Neural cell (in vitro differentiated cells): Measurements from ENCODE around the gene EMILIN2.
"Not testable (repeated sequence)": the region's sequence is repeated elsewhere in the genome, so short reads cannot be mapped to it uniquely, and the experiment has no call there.

Experiments
- CTCF ChIP-seq: fragments of 450-650 bp; IDR thresholded peaks from 2 replicates; pipeline ENCODE4 v1.5.1; 2014; ENCODE audit warnings: antibody characterized with exemption, mild to moderate bottlenecking, moderate library complexity; ENCODE audit not compliant: poor library complexity, severe bottlenecking
- EP300 ChIP-seq: fragments of 450-650 bp; conservative IDR thresholded peaks from 2 replicates; pipeline ENCODE4 v1.6.1; 2014; ENCODE audit warnings: antibody characterized with exemption, mild to moderate bottlenecking, moderate library complexity; ENCODE audit not compliant: poor library complexity, severe bottlenecking
- EZH2 ChIP-seq: fragments of 200-600, 300-800 bp; shearing (Covaris generic), sonication (generic); IDR thresholded peaks from 2 replicates; pipeline ENCODE4 v1.6.1; 2014; ENCODE audit warnings: antibody characterized with exemption, low read length, borderline replicate concordance, mild to moderate bottlenecking; ENCODE audit not compliant: insufficient read depth, poor library complexity, severe bottlenecking
- MXI1 ChIP-seq: fragments of 450-650 bp; conservative IDR thresholded peaks from 2 replicates; pipeline ENCODE4 v1.6.1; 2014; ENCODE audit warnings: antibody characterized with exemption, mild to moderate bottlenecking; ENCODE audit not compliant: poor library complexity, severe bottlenecking
- POLR2AphosphoS5 ChIP-seq: IDR thresholded peaks from 2 replicates; pipeline ENCODE4 v1.6.1; 2012
- TAF1 ChIP-seq: IDR thresholded peaks from 2 replicates; pipeline ENCODE4 v1.6.1; 2012; ENCODE audit warnings: low read depth

DNA sequence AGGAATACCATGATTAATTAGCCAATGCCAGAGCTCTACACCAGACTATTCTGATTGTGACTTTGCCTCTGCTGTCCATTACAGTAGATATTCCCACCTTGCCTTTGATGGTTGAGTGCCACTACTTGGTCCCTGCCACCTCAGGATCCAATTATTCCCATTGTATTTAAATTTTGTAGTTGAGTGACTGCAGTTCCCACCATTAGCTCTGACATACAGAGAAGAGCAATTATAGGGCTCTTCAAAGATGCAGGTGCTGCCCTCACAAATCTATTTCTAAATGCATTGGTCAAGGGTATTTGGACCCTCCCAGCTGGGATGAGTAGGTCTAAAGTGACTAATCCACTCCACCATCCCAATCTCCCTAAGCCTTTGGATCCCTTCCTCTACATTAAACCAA, 9.5 kb upstream of the EMILIN2 start:
- TF ChIP-seq CTCF, POLR2AphosphoS5, MXI1, EZH2, TAF1, EP300: not testable (repeated sequence)
